SK-N-SH (cell line): ENCODE data around the gene ARID3A. TPM values are rescaled to one million over a fixed set of nuclear protein-coding genes. Genes with fewer than 3 reads are reported as not detected.
A peak's percentile ranks its signal among the peaks of the same experiment; 100 is the strongest.

Experiments
- CTCF ChIA-PET: fragments of 300-600, 350-600 bp; formaldehyde crosslinking; extraction: SDS; loops from one replicate; lab custom pipeline; 2021; lab: Yijun Ruan, JAX
- POLR2A ChIA-PET: fragments of 350-600 bp; sonication (Branson Sonifier 250); formaldehyde crosslinking; extraction: SDS; loops from one replicate; lab custom pipeline; 2020; ENCODE audit warnings: antibody characterized with exemption, inconsistent platforms; lab: Yijun Ruan, JAX
- DNase-seq: peaks from one replicate; pipeline ENCODE4 v3.0.0; 2012
- H2AFZ ChIP-seq: fragments of 200-600 bp; sonication (generic); 2 replicates; pipeline ENCODE4 v1.8.1; 2016; ENCODE audit warnings: antibody characterized with exemption, mild to moderate bottlenecking, low read depth
- H3F3A ChIP-seq: fragments of 200-600 bp; sonication (generic); replicated peaks from 2 replicates; pipeline ENCODE3; 2016; ENCODE audit warnings: antibody characterized with exemption, mild to moderate bottlenecking; ENCODE audit not compliant: insufficient read depth
- H3K27ac ChIP-seq, 2 experiments: fragments of 200-500 bp in 1 of 2; fragments of 200-600 bp in 1 of 2; sonication (Bioruptor generic) in 1 of 2; sonication (generic), shearing (Covaris generic) in 1 of 2; 2 replicates each; pipeline versions ENCODE4 v1.5.1 to v1.6.1; 2014 to 2016; ENCODE audit warnings: low read depth in 2 of 2, inconsistent platforms in 1 of 2, low read length in 1 of 2, mild to moderate bottlenecking in 1 of 2, mixed read lengths in 1 of 2
- H3K27me3 ChIP-seq: fragments of 200-600 bp; sonication (generic), shearing (Covaris generic); 2 replicates; pipeline ENCODE4 v1.6.1; 2016; ENCODE audit warnings: mixed run types; ENCODE audit not compliant: insufficient read depth
- H3K36me3 ChIP-seq, 2 experiments: fragments of 200-500 bp in 1 of 2; fragments of 200-600 bp in 1 of 2; sonication (Bioruptor generic) in 1 of 2; sonication (generic) in 1 of 2; replicated peaks in 1 of 2; 2 replicates each; pipeline versions ENCODE3 to v1.5.1; 2014 to 2016; ENCODE audit warnings: low read length in 1 of 2, mild to moderate bottlenecking in 1 of 2; ENCODE audit not compliant: insufficient read depth in 2 of 2, control insufficient read depth in 1 of 2
- H3K4me1 ChIP-seq, 2 experiments: fragments of 200-500 bp in 1 of 2; fragments of 200-600 bp in 1 of 2; sonication (Bioruptor generic) in 1 of 2; sonication (generic), shearing (Covaris generic) in 1 of 2; 2 replicates each; pipeline versions ENCODE4 v1.5.1 to v1.6.1; 2014 to 2016; ENCODE audit warnings: low read depth in 1 of 2, low read length in 1 of 2, mixed run types in 1 of 2; ENCODE audit not compliant: insufficient read depth in 2 of 2, control insufficient read depth in 1 of 2
- H3K4me2 ChIP-seq: fragments of 200-600 bp; sonication (generic), shearing (Covaris generic); 2 replicates; pipeline ENCODE4 v1.6.1; 2017; ENCODE audit warnings: mixed run types
- H3K4me3 ChIP-seq, 2 experiments: fragments of 200-500 bp in 1 of 2; fragments of 200-600 bp in 1 of 2; sonication (Bioruptor generic) in 1 of 2; sonication (generic), shearing (Covaris generic) in 1 of 2; 2 replicates each; pipeline versions ENCODE4 v1.5.1 to v1.8.1; 2014 to 2016; ENCODE audit warnings: low read depth in 2 of 2, inconsistent platforms in 1 of 2, low read length in 1 of 2, mild to moderate bottlenecking in 1 of 2, mixed read lengths in 1 of 2, moderate library complexity in 1 of 2
- H3K79me2 ChIP-seq: fragments of 200-600 bp; sonication (generic); 2 replicates; pipeline ENCODE4 v1.8.1; 2017; ENCODE audit warnings: mild to moderate bottlenecking; ENCODE audit not compliant: insufficient read depth
- H3K9ac ChIP-seq: fragments of 200-600 bp; sonication (generic); 2 replicates; pipeline ENCODE4 v1.6.1; 2017; ENCODE audit warnings: mixed run types
- H3K9me2 ChIP-seq: fragments of 200-600 bp; sonication (generic); 2 replicates; pipeline ENCODE4 v1.6.1; 2017; ENCODE audit warnings: mixed run types
- H3K9me3 ChIP-seq: fragments of 200-600 bp; sonication (generic); 2 replicates; pipeline ENCODE4 v1.6.1; 2017; ENCODE audit warnings: mixed run types, mild to moderate bottlenecking, moderate library complexity
- H4K20me1 ChIP-seq: fragments of 200-600 bp; sonication (generic); 2 replicates; pipeline ENCODE4 v1.6.1; 2017; ENCODE audit warnings: mild to moderate bottlenecking, mixed run types; ENCODE audit not compliant: insufficient read depth
- CHD2 ChIP-seq: fragments of 150-350 bp; IDR thresholded peaks from 2 replicates; pipeline ENCODE4 v1.6.1; 2018; ENCODE audit warnings: low read length; ENCODE audit not compliant: partially characterized antibody
- CTCF ChIP-seq: fragments of 200-600 bp; sonication (generic); IDR thresholded peaks from 2 replicates; pipeline ENCODE4 v1.6.1; 2017; ENCODE audit warnings: antibody characterized with exemption, mild to moderate bottlenecking, moderate library complexity
- ELF1 ChIP-seq: IDR thresholded peaks from 2 replicates; pipeline ENCODE4 v1.4.0; 2012
- EZH2phosphoT487 ChIP-seq: fragments of 200-600 bp; sonication (generic); IDR thresholded peaks from 2 replicates; pipeline ENCODE4 v1.6.1; 2017; ENCODE audit warnings: low read depth, mixed run types, mild to moderate bottlenecking, antibody characterized with exemption, moderate library complexity, borderline replicate concordance
- GABPA ChIP-seq: IDR thresholded peaks from 2 replicates; pipeline ENCODE4 v1.4.0; 2012; ENCODE audit warnings: low read depth, mild to moderate bottlenecking
- GATA2 ChIP-seq: sonication (generic); formaldehyde crosslinking; IDR thresholded peaks from 2 replicates; pipeline ENCODE4 v1.5.0; 2020; ENCODE audit warnings: mild to moderate bottlenecking, missing genetic modification reagents
- MEF2A ChIP-seq: IDR thresholded peaks from 2 replicates; pipeline ENCODE4 v1.4.0; 2012; ENCODE audit warnings: low read depth, borderline replicate concordance
- NRF1 ChIP-seq: IDR thresholded peaks from 2 replicates; pipeline ENCODE4 v1.6.1; 2012; ENCODE audit warnings: low read depth, mild to moderate bottlenecking, low read length
- POLR2AphosphoS5 ChIP-seq: IDR thresholded peaks from 2 replicates; pipeline ENCODE4 v1.6.1; 2012; ENCODE audit warnings: low read depth, low read length
- RAD21 ChIP-seq: IDR thresholded peaks from 2 replicates; pipeline ENCODE4 v1.6.1; 2012; ENCODE audit warnings: mild to moderate bottlenecking, low read length
- RCOR1 ChIP-seq: fragments of 150-350 bp; IDR thresholded peaks from 2 replicates; pipeline ENCODE4 v1.6.1; 2017; ENCODE audit warnings: antibody characterized with exemption, low read length
- RFX5 ChIP-seq: IDR thresholded peaks from 2 replicates; pipeline ENCODE4 v1.6.1; 2012; ENCODE audit warnings: mild to moderate bottlenecking, improper control_type of control experiment, low read length
- RXRA ChIP-seq: IDR thresholded peaks from 2 replicates; pipeline ENCODE4 v1.4.0; 2012; ENCODE audit warnings: low read depth, mild to moderate bottlenecking, borderline replicate concordance
- SIN3A ChIP-seq: IDR thresholded peaks from 2 replicates; pipeline ENCODE4 v1.6.1; 2012; ENCODE audit warnings: low read depth, mild to moderate bottlenecking, low read length, moderate library complexity, borderline replicate concordance
- SMC3 ChIP-seq: IDR thresholded peaks from 2 replicates; pipeline ENCODE4 v1.6.1; 2012; ENCODE audit warnings: low read depth, low read length, improper control_type of control experiment
- TEAD4 ChIP-seq: IDR thresholded peaks from 2 replicates; pipeline ENCODE4 v1.4.0; 2012; ENCODE audit warnings: mild to moderate bottlenecking, borderline replicate concordance; ENCODE audit not compliant: insufficient read depth
- WGBS: methylation state at CpG from one replicate; pipeline ENCODE4 v1.1.6; 2017; ENCODE audit warnings: low lambda C conversion rate; 5-methylcytosine and 5-hydroxymethylcytosine counted together
- polyA plus RNA-seq, 3 experiments: library from polyadenylated mRNA; depleted of rRNA; stranded (reverse); fragments of >200 nt; gene quantifications; 2 replicates each; pipeline ENCODE4 v1.2.3, GENCODE V29; 2012
- TF ChIP-seq, protein P1 (sequence below): IDR thresholded peaks from 2 replicates; pipeline ENCODE4 v1.4.0; 2012; ENCODE audit warnings: low read depth
- TF ChIP-seq, protein P2 (sequence below): IDR thresholded peaks from 2 replicates; pipeline ENCODE4 v1.4.0; 2012; ENCODE audit warnings: low read depth, borderline replicate concordance
- TF ChIP-seq, protein P3 (sequence below): IDR thresholded peaks from 2 replicates; pipeline ENCODE4; 2012
- TF ChIP-seq, protein P4 (sequence below): fragments of 150-350 bp; IDR thresholded peaks from 2 replicates; pipeline ENCODE4 v1.6.1; 2017; ENCODE audit warnings: antibody characterized with exemption, low read length, low read depth, borderline replicate concordance

ARID3A gene
- polyA plus RNA-seq, 1 of the 3 experiments (the other 2 are of a cell fraction), result 8.6 TPM

- H3K9me3 ChIP-seq, result no peaks in the 10 kb centered on the region
- H3K79me2 ChIP-seq, result peaks cover 51% of the 10 kb centered on the region
- no peak overlapping the region for H3K9ac ChIP-seq
- H3K4me2 ChIP-seq, result no peak overlapping the region
- no peak for DNase-seq
- no peaks in the 10 kb centered on the region for H3K36me3 ChIP-seq
- H3K27me3 ChIP-seq, result no peaks in the 10 kb centered on the region
- no peak overlapping the region for H2AFZ ChIP-seq
- H4K20me1 ChIP-seq, result peaks cover 30% of the 10 kb centered on the region
- TF ChIP-seq, protein P1, sequence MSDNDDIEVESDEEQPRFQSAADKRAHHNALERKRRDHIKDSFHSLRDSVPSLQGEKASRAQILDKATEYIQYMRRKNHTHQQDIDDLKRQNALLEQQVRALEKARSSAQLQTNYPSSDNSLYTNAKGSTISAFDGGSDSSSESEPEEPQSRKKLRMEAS, result no peak
- TF ChIP-seq RFX5 (no peak), SMC3 (no peak), TEAD4 (no peak), MEF2A (no peak), NRF1 (no peak), RAD21 (no peak), ELF1 (no peak), CTCF (no peak), GABPA (no peak), EZH2phosphoT487 (no peak), RCOR1 (no peak), SIN3A (no peak), RXRA (no peak), GATA2 (CRISPR knock-in tag) (no peak), POLR2AphosphoS5 (no peak), CHD2 (no peak)
- TF ChIP-seq, protein P2, sequence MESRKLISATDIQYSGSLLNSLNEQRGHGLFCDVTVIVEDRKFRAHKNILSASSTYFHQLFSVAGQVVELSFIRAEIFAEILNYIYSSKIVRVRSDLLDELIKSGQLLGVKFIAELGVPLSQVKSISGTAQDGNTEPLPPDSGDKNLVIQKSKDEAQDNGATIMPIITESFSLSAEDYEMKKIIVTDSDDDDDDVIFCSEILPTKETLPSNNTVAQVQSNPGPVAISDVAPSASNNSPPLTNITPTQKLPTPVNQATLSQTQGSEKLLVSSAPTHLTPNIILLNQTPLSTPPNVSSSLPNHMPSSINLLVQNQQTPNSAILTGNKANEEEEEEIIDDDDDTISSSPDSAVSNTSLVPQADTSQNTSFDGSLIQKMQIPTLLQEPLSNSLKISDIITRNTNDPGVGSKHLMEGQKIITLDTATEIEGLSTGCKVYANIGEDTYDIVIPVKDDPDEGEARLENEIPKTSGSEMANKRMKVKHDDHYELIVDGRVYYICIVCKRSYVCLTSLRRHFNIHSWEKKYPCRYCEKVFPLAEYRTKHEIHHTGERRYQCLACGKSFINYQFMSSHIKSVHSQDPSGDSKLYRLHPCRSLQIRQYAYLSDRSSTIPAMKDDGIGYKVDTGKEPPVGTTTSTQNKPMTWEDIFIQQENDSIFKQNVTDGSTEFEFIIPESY, result no peak
- TF ChIP-seq, protein P3, sequence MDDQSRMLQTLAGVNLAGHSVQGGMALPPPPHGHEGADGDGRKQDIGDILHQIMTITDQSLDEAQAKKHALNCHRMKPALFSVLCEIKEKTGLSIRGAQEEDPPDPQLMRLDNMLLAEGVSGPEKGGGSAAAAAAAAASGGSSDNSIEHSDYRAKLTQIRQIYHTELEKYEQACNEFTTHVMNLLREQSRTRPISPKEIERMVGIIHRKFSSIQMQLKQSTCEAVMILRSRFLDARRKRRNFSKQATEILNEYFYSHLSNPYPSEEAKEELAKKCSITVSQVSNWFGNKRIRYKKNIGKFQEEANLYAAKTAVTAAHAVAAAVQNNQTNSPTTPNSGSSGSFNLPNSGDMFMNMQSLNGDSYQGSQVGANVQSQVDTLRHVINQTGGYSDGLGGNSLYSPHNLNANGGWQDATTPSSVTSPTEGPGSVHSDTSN, result no peak
- TF ChIP-seq, protein P4, sequence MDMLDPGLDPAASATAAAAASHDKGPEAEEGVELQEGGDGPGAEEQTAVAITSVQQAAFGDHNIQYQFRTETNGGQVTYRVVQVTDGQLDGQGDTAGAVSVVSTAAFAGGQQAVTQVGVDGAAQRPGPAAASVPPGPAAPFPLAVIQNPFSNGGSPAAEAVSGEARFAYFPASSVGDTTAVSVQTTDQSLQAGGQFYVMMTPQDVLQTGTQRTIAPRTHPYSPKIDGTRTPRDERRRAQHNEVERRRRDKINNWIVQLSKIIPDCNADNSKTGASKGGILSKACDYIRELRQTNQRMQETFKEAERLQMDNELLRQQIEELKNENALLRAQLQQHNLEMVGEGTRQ, result no peak
- H3K4me1 ChIP-seq, result peaks cover 10 to 59% of the 10 kb centered on the region in 2 experiments; a peak in 3 of 4 replicates
- peak overlapping the region in 1 of 2 experiments; percentile 3; a peak in 1 of 4 replicates for H3K27ac ChIP-seq
- 97% methylated on average over 19 of the region's 23 CpGs for WGBS
- POLR2A ChIA-PET, result no interaction called here
- CTCF ChIA-PET, result interaction anchor here (1.1 to 1.4 kb wide), 3 partner anchors 18 to 82 kb away, joined by 3 to 7 read pairs (median 3); no protein-coding TSS in a partner anchor
- H3K4me3 ChIP-seq, result no peak overlapping the region
- no peaks in the 10 kb centered on the region for H3K9me2 ChIP-seq
- peaks cover 13% of the 10 kb centered on the region for H3F3A ChIP-seq
Observed at GRCh38 chr19:938233-938923, 12.5 kb downstream of the ARID3A start.
